CD4-positive, alpha-beta memory T cell (primary cell): Measurements from ENCODE around the gene TREX2. TPM values are rescaled to one million over a fixed set of nuclear protein-coding genes. Genes with fewer than 3 reads are reported as not detected.
"Not testable (repeated sequence)": the region's sequence is repeated elsewhere in the genome, so short reads cannot be mapped to it uniquely, and the experiment has no call there.

Experiments used
- CTCF ChIA-PET: fragments of 350-600 bp; sonication (Branson Sonifier 250); formaldehyde crosslinking; loops from one replicate; lab custom pipeline; 2021; ENCODE audit warnings: inconsistent platforms; ENCODE audit not compliant: partially characterized antibody; lab: Charles Lee
- POLR2A ChIA-PET: fragments of 350-600 bp; sonication (Branson Sonifier 250); formaldehyde crosslinking; loops from one replicate; lab custom pipeline; 2021; ENCODE audit not compliant: partially characterized antibody; lab: Charles Lee
- DNase-seq, 5 donors: peaks; one replicate each; pipeline versions ENCODE4 v3.0.0 to v3.0.0-alpha.2; 2020 to 2022; ENCODE audit warnings: mixed read lengths in 1 of 5
- H3K27ac ChIP-seq: one replicate; pipeline ENCODE4 v1.7.0; 2013; ENCODE audit warnings: low read depth, low read length
- H3K27me3 ChIP-seq: 2 replicates; pipeline ENCODE4 v1.7.0; 2013; ENCODE audit warnings: mild to moderate bottlenecking, low read length, moderate library complexity; ENCODE audit not compliant: insufficient read depth
- H3K36me3 ChIP-seq: 2 replicates; pipeline ENCODE4 v1.7.0; 2013; ENCODE audit warnings: mild to moderate bottlenecking, low read length, moderate library complexity; ENCODE audit not compliant: insufficient read depth
- H3K4me1 ChIP-seq: 2 replicates; pipeline ENCODE4 v1.7.0; 2013; ENCODE audit warnings: mild to moderate bottlenecking, low read length, moderate library complexity; ENCODE audit not compliant: insufficient read depth
- H3K4me3 ChIP-seq, 2 donors: one replicate each; pipeline ENCODE4 v1.7.0; 2013; ENCODE audit warnings: low read length in 2 of 2, mild to moderate bottlenecking in 1 of 2
- H3K9me3 ChIP-seq, 2 donors: one replicate each; pipeline ENCODE4 v1.7.0; 2013; ENCODE audit warnings: low read length in 2 of 2, control low read depth in 1 of 2; ENCODE audit not compliant: control insufficient read depth in 1 of 2
- H3K27ac Mint-ChIP-seq, 7 donors: one replicate each; pipeline ENCODE4 v1.8.0; 2020 to 2021; ENCODE audit warnings: mixed read lengths in 7 of 7, mild to moderate bottlenecking in 6 of 7, inconsistent platforms in 3 of 7, moderate library complexity in 3 of 7
- H3K27me3 Mint-ChIP-seq, 2 donors: one replicate each; pipeline ENCODE4 v1.8.0; 2020 to 2021; ENCODE audit warnings: mixed read lengths in 2 of 2
- H3K36me3 Mint-ChIP-seq, 2 donors: one replicate each; pipeline ENCODE4 v1.8.0; 2020 to 2021; ENCODE audit warnings: mixed read lengths in 2 of 2, inconsistent platforms in 1 of 2, mild to moderate bottlenecking in 1 of 2
- H3K4me1 Mint-ChIP-seq, 4 donors: one replicate each; pipeline ENCODE4 v1.8.0; 2020 to 2021; ENCODE audit warnings: mixed read lengths in 4 of 4, mild to moderate bottlenecking in 1 of 4
- H3K4me3 Mint-ChIP-seq, 8 donors: one replicate each; pipeline ENCODE4 v1.8.0; 2020 to 2021; ENCODE audit warnings: mixed read lengths in 8 of 8, mild to moderate bottlenecking in 7 of 8, moderate library complexity in 6 of 8, inconsistent platforms in 3 of 8
- H3K9me3 Mint-ChIP-seq, 8 donors: one replicate each; pipeline ENCODE4 v1.8.0; 2020 to 2021; ENCODE audit warnings: mixed read lengths in 8 of 8, mild to moderate bottlenecking in 5 of 8, inconsistent platforms in 3 of 8, moderate library complexity in 1 of 8
- intact Hi-C: fragments of 100-400 bp; cut with micrococcal nuclease; formaldehyde crosslinking; loops from one replicate; pipeline ENCODE4 v1.15.1; 2023
- polyA plus RNA-seq, 2 donors: library from polyadenylated mRNA; unstranded; fragments of 300-500 nt; fragmentation: Illumina TruSeq; gene quantifications; one replicate each; pipeline ENCODE4 v1.2.3, GENCODE V29; 2021
- total RNA-seq, 2 experiments: library from RNA; stranded (reverse); gene quantifications; one replicate each; pipeline ENCODE4 v1.2.3, GENCODE V29; 2021

TREX2 gene
- total and polyA plus RNA-seq, 4 experiments from 2014 or later: 0.63 to 4.5 (median 4.0) TPM; not detected in 1

DNA sequence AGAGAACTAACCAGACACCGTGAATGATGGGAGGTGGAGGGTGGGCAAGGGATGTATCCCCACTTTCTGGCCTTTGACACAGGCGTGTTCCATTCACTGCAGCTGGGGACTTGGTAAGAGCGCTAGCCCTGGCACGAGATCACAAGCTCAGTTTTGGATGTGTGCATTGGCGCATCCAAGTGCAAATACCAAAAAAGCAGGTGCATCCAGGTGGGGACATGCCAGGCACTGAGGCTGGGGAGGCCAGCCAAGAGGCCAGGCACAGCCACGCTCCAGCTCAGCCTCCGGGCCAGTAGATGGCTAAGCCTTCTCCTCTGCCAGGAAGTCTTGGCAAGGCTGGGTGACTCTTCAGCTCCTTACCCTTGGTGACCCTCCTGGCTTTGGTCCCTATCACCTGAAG, 39.0 kb downstream of the TREX2 start:
- intact Hi-C loops: no loop called here
- H3K9me3 Mint-ChIP-seq: peaks cover 0 to 1% (median 0%) of the 10 kb centered on the region in 8 donors
- H3K4me1 Mint-ChIP-seq: peaks cover under 1 to 6% (median 2%) of the 10 kb centered on the region in 4 donors
- POLR2A ChIA-PET: no interaction called here
- no peaks in the 10 kb centered on the region for H3K9me3 ChIP-seq
- no peak for DNase-seq
- no peak overlapping the region for H3K4me3 ChIP-seq
- no peak overlapping the region for H3K4me3 Mint-ChIP-seq
- no peaks in the 10 kb centered on the region for H3K36me3 Mint-ChIP-seq
- CTCF ChIA-PET: interaction anchor here (1.2 kb wide), 1 partner anchor 51 kb away, joined by 3 read pairs; no protein-coding TSS in a partner anchor
- H3K4me1 ChIP-seq: peaks cover 3% of the 10 kb centered on the region
- no peaks in the 10 kb centered on the region for H3K27me3 Mint-ChIP-seq
- no peak overlapping the region for H3K27ac Mint-ChIP-seq
- H3K27ac ChIP-seq: no peak overlapping the region
- no peaks in the 10 kb centered on the region for H3K27me3 ChIP-seq
- H3K36me3 ChIP-seq: no peaks in the 10 kb centered on the region

DNA sequence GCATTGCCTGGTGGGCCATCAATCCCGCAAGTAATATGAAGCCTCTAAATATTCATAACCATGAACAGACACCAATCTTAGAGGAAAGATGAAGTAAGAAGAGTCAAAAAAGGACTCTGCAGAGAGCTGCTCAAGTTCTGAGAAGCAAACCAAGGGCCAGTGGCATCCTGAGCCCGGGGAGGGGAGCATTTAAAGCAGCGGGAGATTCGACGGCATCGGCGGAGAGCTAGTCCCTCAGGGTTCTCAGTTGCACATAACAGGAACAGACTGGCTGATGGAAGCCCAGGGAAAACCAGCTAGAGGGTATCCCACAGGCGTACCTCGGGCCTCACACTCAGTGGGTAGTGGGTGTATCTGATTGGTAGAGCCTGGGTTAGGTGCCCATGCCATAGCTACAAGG, 39.8 kb downstream of the TREX2 start:
- no peak overlapping the region for H3K27ac ChIP-seq
- H3K27me3 ChIP-seq: no peaks in the 10 kb centered on the region
- H3K4me1 Mint-ChIP-seq: peaks cover 0 to 3% (median under 1%) of the 10 kb centered on the region in 4 donors
- no peak overlapping the region for H3K4me3 ChIP-seq
- no peaks in the 10 kb centered on the region for H3K36me3 Mint-ChIP-seq
- H3K9me3 ChIP-seq: no peaks in the 10 kb centered on the region
- H3K4me3 Mint-ChIP-seq: no peak overlapping the region
- H3K27me3 Mint-ChIP-seq: no peaks in the 10 kb centered on the region
- intact Hi-C loops: no loop called here
- DNase-seq: no peak
- H3K4me1 ChIP-seq: no peaks in the 10 kb centered on the region
- ChIA-PET POLR2A (no interaction called here), CTCF (no interaction called here)
- H3K36me3 ChIP-seq: no peaks in the 10 kb centered on the region
- no peak overlapping the region for H3K27ac Mint-ChIP-seq
- H3K9me3 Mint-ChIP-seq: peaks cover 0 to 2% (median 0%) of the 10 kb centered on the region in 8 donors

DNA sequence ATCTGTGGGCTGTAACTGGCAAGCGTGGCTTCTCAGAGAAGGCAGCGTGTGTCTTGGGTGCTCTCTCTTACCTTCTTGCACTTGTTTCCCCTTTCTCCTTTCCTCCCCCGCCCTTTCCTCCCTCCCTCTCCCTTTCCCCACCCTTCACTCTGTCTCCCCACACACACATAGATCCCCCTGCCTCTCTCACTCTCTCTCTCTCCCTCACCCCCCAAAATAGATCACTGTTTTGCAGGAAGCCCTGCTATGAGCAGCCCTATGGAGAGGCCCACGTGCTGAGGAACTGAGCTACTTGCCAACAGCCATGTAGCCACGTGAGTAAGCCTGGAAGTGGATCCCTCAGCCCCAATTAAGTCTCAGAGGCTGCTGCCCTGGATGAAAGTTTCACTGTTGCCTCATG, 40.4 kb downstream of the TREX2 start:
- Mint-ChIP-seq H3K9me3 (peaks cover 0 to 2% (median 0%) of the 10 kb centered on the region in 8 donors), H3K36me3 (no peaks in the 10 kb centered on the region), H3K27me3 (no peaks in the 10 kb centered on the region), H3K4me3 (no peak overlapping the region), H3K27ac (no peak overlapping the region), H3K4me1 (no peaks in the 10 kb centered on the region)
- Histone ChIP-seq H3K27ac (no peak overlapping the region), H3K27me3 (no peaks in the 10 kb centered on the region), H3K4me3 (no peak overlapping the region), H3K9me3 (no peaks in the 10 kb centered on the region), H3K36me3 (no peaks in the 10 kb centered on the region), H3K4me1 (no peaks in the 10 kb centered on the region)
- intact Hi-C loops: no loop called here
- ChIA-PET CTCF (no interaction called here), POLR2A (no interaction called here)
- DNase-seq: no peak

DNA sequence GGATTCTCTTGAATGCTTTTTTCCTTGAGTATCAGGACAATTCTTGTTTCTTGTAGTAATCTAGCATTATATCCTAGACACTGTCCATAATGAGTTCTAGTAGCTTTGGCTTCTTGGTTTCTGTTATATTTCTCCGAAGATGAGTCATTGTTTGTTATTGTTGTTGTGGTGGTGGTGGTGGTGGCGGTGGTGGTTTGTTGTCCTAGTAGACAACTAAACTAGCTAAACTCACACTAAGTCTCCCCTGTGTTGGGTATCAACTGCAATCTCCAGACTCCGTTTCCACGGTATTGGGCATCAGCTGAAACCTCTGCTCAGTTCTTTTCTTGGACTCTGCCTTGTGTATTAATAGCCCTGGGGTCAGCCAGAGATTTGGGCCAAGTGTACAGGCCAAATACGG, 41.5 kb downstream of the TREX2 start:
- POLR2A ChIA-PET: not testable (repeated sequence)

DNA sequence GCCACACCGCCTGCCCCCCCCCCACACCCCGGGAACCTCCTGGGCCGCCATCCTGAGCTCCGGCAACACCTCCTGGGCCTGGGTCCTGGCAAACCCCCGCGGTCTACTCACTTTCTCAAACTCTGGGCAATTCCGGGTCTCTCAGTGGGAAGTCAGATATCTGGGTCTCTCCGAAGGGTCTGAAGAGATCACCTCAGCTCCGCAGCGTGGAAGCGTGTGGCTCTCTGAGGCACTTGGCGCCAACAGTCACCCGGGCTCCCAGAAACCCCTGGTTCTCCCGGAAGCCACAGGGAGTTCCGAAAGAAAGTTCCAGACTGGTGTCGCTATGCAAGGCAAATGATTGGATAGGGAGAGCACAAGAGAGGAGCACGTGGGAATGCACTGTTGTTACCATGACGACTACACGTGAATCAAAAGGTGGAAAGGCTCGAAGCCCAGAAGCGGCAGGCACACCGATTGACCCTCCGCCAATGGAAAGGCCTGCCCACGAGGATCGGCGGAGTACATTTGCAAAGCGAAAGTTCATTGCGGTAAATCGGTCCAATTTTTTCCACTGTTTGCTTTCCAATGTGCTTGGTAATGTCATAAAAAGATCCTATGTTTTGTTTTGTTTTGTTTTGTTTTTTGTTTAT, 44.6 kb downstream of the TREX2 start, which contains the start of gene PNMA6E:
TSS of gene PNMA6E (minus strand) at position 218 of the 632 bp plus-strand sequence. CDS start 2,501 bp downstream, outside the sequence.
- CTCF ChIA-PET: no interaction called here
- no peak within 1 kb of the TSS for H3K4me3 Mint-ChIP-seq
- no peaks in the 10 kb centered on the region for H3K36me3 Mint-ChIP-seq
- POLR2A ChIA-PET: no interaction called here
- H3K4me1 Mint-ChIP-seq: no peaks in the 10 kb centered on the region
- intact Hi-C loops: loop anchor here (5.0 kb wide), 1 partner anchor 106 kb away; no protein-coding TSS in a partner anchor
- Histone ChIP-seq H3K36me3 (no peaks in the 10 kb centered on the region), H3K27ac (no peak within 1 kb of the TSS), H3K4me1 (no peaks in the 10 kb centered on the region), H3K4me3 (no peak within 1 kb of the TSS), H3K9me3 (no peaks in the 10 kb centered on the region), H3K27me3 (no peaks in the 10 kb centered on the region)
- no peaks in the 10 kb centered on the region for H3K27me3 Mint-ChIP-seq
- H3K27ac Mint-ChIP-seq: peak within 1 kb of the TSS in 1 of 7 donors; percentile 80
- DNase-seq: no peak
- H3K9me3 Mint-ChIP-seq: peaks cover 0 to 2% (median 0%) of the 10 kb centered on the region in 8 donors

More for the DNA sequence above, 41.5 kb downstream of the TREX2 start:
- H3K9me3 Mint-ChIP-seq, H3K36me3 Mint-ChIP-seq, CTCF ChIA-PET, H3K4me1 ChIP-seq, H3K9me3 ChIP-seq, H3K36me3 ChIP-seq, H3K27me3 ChIP-seq, H3K4me1 Mint-ChIP-seq, H3K4me3 ChIP-seq, H3K4me3 Mint-ChIP-seq, H3K27me3 Mint-ChIP-seq, DNase-seq, H3K27ac Mint-ChIP-seq, H3K27ac ChIP-seq: not testable (repeated sequence)
- intact Hi-C loops: loop anchor here (5.0 kb wide), 1 partner anchor 103 kb away; no protein-coding TSS in a partner anchor

DNA sequence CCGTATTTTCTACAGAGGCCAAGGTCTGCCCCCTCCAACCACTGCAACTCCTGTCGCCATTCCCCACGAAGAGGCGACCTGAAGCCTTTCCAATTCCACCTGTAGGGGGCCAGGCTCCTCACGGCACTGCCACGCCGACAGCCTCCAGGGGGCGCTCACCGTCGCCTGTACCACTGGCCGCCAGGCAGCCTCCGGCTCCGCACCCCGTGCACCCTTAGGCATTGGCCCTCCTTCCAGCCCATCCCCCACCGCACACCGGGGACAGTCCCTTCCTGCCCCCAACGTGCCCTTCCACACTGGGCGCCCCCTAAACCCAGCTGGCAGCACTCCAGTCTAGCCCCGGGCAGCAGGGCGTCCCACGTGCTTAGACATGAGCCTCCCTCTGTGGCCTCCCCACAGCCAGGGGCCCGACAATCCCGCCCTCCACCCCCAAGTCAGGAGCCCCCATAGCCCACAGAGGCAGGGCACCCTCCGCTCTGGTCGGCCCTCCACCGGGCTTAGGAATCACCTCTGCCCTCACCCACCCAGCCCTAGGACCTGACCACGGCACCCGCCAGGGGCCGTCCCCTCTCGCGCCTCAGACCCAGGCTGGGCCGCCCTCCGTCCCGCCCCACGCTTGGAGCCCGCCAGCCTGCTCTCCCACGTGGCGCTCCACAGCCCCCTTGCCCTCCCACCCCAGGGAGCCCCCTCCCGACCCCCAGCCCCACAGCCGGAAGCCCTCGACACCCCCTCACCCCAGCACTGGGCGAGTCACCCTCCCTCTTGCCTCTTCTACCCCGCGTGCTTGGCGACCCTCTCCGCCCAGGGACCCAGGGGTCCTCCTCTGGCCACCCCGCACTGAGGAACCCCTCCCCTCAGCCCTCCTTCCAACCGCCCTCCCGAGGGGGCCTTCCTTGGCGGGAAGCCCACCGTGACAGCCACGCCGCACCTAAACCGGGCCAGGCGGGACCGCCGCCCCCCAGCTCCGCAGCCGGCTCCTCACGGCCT, 45.4 kb downstream of the TREX2 start:
- POLR2A ChIA-PET: no interaction called here
- intact Hi-C loops: loop anchor here (5.0 kb wide), 1 partner anchor 107 kb away; no protein-coding TSS in a partner anchor
- Mint-ChIP-seq H3K4me3 (no peak overlapping the region), H3K27ac (no peak overlapping the region), H3K36me3 (no peaks in the 10 kb centered on the region), H3K27me3 (no peaks in the 10 kb centered on the region), H3K4me1 (peaks cover 0 to 3% (median 0%) of the 10 kb centered on the region in 4 donors), H3K9me3 (peaks cover 0 to 2% (median 0%) of the 10 kb centered on the region in 8 donors)
- CTCF ChIA-PET: no interaction called here
- no peaks in the 10 kb centered on the region for H3K4me1 ChIP-seq
- no peaks in the 10 kb centered on the region for H3K27me3 ChIP-seq
- peak; percentile 26 to 45 (median 39) for DNase-seq
- no peak overlapping the region for H3K27ac ChIP-seq
- H3K36me3 ChIP-seq: no peaks in the 10 kb centered on the region
- no peaks in the 10 kb centered on the region for H3K9me3 ChIP-seq
- H3K4me3 ChIP-seq: no peak overlapping the region
